ENCODE results near the gene KNSTRN. TPM values are rescaled to one million over a fixed set of nuclear protein-coding genes. Genes with fewer than 3 reads are reported as not detected.

Gene KNSTRN
- total and polyA plus RNA-seq, 2 donors (not counting 3 experiments of a cell fraction or from before 2014, with no cell fraction given), result 24.4 to 61.4 TPM

GRCh38 chr15:40438712-40439111 is 56.2 kb downstream of the KNSTRN start:
- POLR2A ChIA-PET, result no interaction called here
- peaks cover 6% of the 10 kb centered on the region for H3K4me1 ChIP-seq (ENCODE audit: control insufficient read depth, extremely low read depth, insufficient read depth, low read length)
- CTCF ChIA-PET, result interaction anchor here (1.2 kb wide), 1 partner anchor 10 kb away, joined by 4 read pairs; no protein-coding TSS in a partner anchor
- BruUV-seq (replicated peaks), result no TSS peak
- no peak for FAIRE-seq
- no peak overlapping the region for H2AFZ ChIP-seq (ENCODE audit: low read depth, low read length)
- H3K27ac ChIP-seq (ENCODE audit: insufficient read depth, low read depth, low read length), result no peak overlapping the region
- DNase-seq (ENCODE audit: low read depth, low spot score), result no peak
- peaks cover 9% of the 10 kb centered on the region for H3K79me2 ChIP-seq (ENCODE audit: control insufficient read depth, insufficient read depth, low read length)
- intact Hi-C loops (cut with micrococcal nuclease), result no loop called here
- H4K20me1 ChIP-seq (replicated peaks; ENCODE audit: control insufficient read depth, extremely low read depth, insufficient read depth, low read length), result peaks cover 2% of the 10 kb centered on the region
- H3K36me3 ChIP-seq (ENCODE audit: control insufficient read depth in 2 of 2, extremely low read depth in 1 of 2, insufficient read depth in 2 of 2, low read length in 2 of 2), result no peaks in the 10 kb centered on the region
- H3K9ac ChIP-seq (replicated peaks; ENCODE audit: extremely low read depth, insufficient read depth, low read length), result no peak overlapping the region
- no peak for TF ChIP-seq CTCF (IDR thresholded peaks at IDR 0.05; ENCODE audit: extremely low read depth in 1 of 2, insufficient read depth in 1 of 2, low read depth in 1 of 2, low read length in 2 of 2)
- TF ChIP-seq POLR2AphosphoS5 (IDR thresholded peaks at IDR 0.05; ENCODE audit: insufficient read depth, low read depth, low read length), result no peak
- TF ChIP-seq FOS (IDR thresholded peaks at IDR 0.05; ENCODE audit: borderline replicate concordance, insufficient read depth, low read length), result no peak
- TF ChIP-seq POLR2A (IDR thresholded peaks at IDR 0.05; ENCODE audit: low read depth, low read length), result no peak
- no peak for TF ChIP-seq JUN (IDR thresholded peaks at IDR 0.05; ENCODE audit: borderline replicate concordance, insufficient read depth, insufficient read length, low read depth)
- TF ChIP-seq GATA2 (IDR thresholded peaks at IDR 0.05; ENCODE audit: insufficient read depth, insufficient read length, low read depth, low read length), result no peak
- no peak for TF ChIP-seq MYC (IDR thresholded peaks at IDR 0.05; ENCODE audit: low read depth, low read length)
- no peak for TF ChIP-seq EZH2 (IDR thresholded peaks at IDR 0.05; ENCODE audit: borderline replicate concordance, low read depth, low read length, severe bottlenecking)
- TF ChIP-seq MAX (IDR thresholded peaks at IDR 0.05; ENCODE audit: insufficient read depth, insufficient read length), result no peak
- H3K9me3 ChIP-seq (replicated peaks; ENCODE audit: control insufficient read depth, insufficient read depth, low read length), result no peaks in the 10 kb centered on the region
- no peaks in the 10 kb centered on the region for H3K9me1 ChIP-seq (replicated peaks; ENCODE audit: control insufficient read depth, extremely low read depth, insufficient read depth, low read length)
- H3K4me2 ChIP-seq (ENCODE audit: insufficient read depth, low read length), result no peak overlapping the region
- dilution Hi-C loops (cut with MboI; ENCODE audit: extremely low pct_ligation_motif_present, low sequenced_read_pairs), result no loop called here
- H3K4me3 ChIP-seq (replicated peaks in 1 of 3; ENCODE audit: insufficient read depth in 1 of 3, low read depth in 1 of 3, low read length in 3 of 3), result no peak overlapping the region
- H3K27me3 ChIP-seq (ENCODE audit: control insufficient read depth in 2 of 2, insufficient read depth in 2 of 2, low read length in 2 of 2), result peaks cover 58 to 63% of the 10 kb centered on the region in 2 experiments
